Measurements from ENCODE around the gene PHRF1. TPM values are rescaled to one million over a fixed set of nuclear protein-coding genes. Genes with fewer than 3 reads are reported as not detected.

Gene PHRF1
- total RNA-seq, 1 experiment from 2014 or later = 42.3 TPM

- CTCF ChIA-PET = no interaction called here
- Mint-ChIP-seq H3K36me3 (ENCODE audit: insufficient read depth, unreplicated experiment) (peaks cover 66% of the 10 kb centered on the region), H3K9me3 (ENCODE audit: low read depth, unreplicated experiment) (no peaks in the 10 kb centered on the region), H3K4me1 (ENCODE audit: low read depth, unreplicated experiment) (no peaks in the 10 kb centered on the region), H3K27ac (ENCODE audit: unreplicated experiment) (no peak overlapping the region), H3K27me3 (ENCODE audit: unreplicated experiment) (no peaks in the 10 kb centered on the region), H3K4me3 (ENCODE audit: low read depth, unreplicated experiment) (no peak overlapping the region)
- intact Hi-C loops (cut with micrococcal nuclease; ENCODE audit: unreplicated experiment) = no loop called here
- no TSS peak for BruUV-seq (replicated peaks)
- TF ChIP-seq CTCF (IDR thresholded peaks at IDR 0.05; ENCODE audit: unreplicated experiment) = no peak
- no peak for DNase-seq
Observed at GRCh38 chr11:595400-595799, 19.1 kb downstream of the PHRF1 start.

GRCh38 chr11:596374-596773 lies 20.1 kb downstream of the PHRF1 start:
- CTCF ChIA-PET = no interaction called here
- no peak for TF ChIP-seq CTCF (IDR thresholded peaks at IDR 0.05; ENCODE audit: unreplicated experiment)
- no peak overlapping the region for H3K4me3 Mint-ChIP-seq (ENCODE audit: low read depth, unreplicated experiment)
- intact Hi-C loops (cut with micrococcal nuclease; ENCODE audit: unreplicated experiment) = no loop called here
- H3K27me3 Mint-ChIP-seq (ENCODE audit: unreplicated experiment) = no peaks in the 10 kb centered on the region
- DNase-seq = no peak
- no TSS peak for BruUV-seq (replicated peaks)
- H3K9me3 Mint-ChIP-seq (ENCODE audit: low read depth, unreplicated experiment) = no peaks in the 10 kb centered on the region
- H3K27ac Mint-ChIP-seq (ENCODE audit: unreplicated experiment) = no peak overlapping the region
- H3K36me3 Mint-ChIP-seq (ENCODE audit: insufficient read depth, unreplicated experiment) = peaks cover 68% of the 10 kb centered on the region
- H3K4me1 Mint-ChIP-seq (ENCODE audit: low read depth, unreplicated experiment) = no peaks in the 10 kb centered on the region

GRCh38 chr11:597166-597725 lies 21.0 kb downstream of the PHRF1 start:
- peak; percentile 29 for DNase-seq
- H3K4me1 Mint-ChIP-seq (ENCODE audit: low read depth, unreplicated experiment) = no peaks in the 10 kb centered on the region
- H3K9me3 Mint-ChIP-seq (ENCODE audit: low read depth, unreplicated experiment) = no peaks in the 10 kb centered on the region
- H3K27ac Mint-ChIP-seq (ENCODE audit: unreplicated experiment) = no peak overlapping the region
- BruUV-seq (replicated peaks) = no TSS peak
- peaks cover 74% of the 10 kb centered on the region for H3K36me3 Mint-ChIP-seq (ENCODE audit: insufficient read depth, unreplicated experiment)
- CTCF ChIA-PET = no interaction called here
- no peak overlapping the region for H3K4me3 Mint-ChIP-seq (ENCODE audit: low read depth, unreplicated experiment)
- intact Hi-C loops (cut with micrococcal nuclease; ENCODE audit: unreplicated experiment) = no loop called here
- no peak for TF ChIP-seq CTCF (IDR thresholded peaks at IDR 0.05; ENCODE audit: unreplicated experiment)
- H3K27me3 Mint-ChIP-seq (ENCODE audit: unreplicated experiment) = no peaks in the 10 kb centered on the region

GRCh38 chr11:598005-598680 lies 21.9 kb downstream of the PHRF1 start:
- TF ChIP-seq CTCF (IDR thresholded peaks at IDR 0.05; ENCODE audit: unreplicated experiment) = no peak
- DNase-seq = no peak
- H3K9me3 Mint-ChIP-seq (ENCODE audit: low read depth, unreplicated experiment) = no peaks in the 10 kb centered on the region
- no TSS peak for BruUV-seq (replicated peaks)
- H3K27ac Mint-ChIP-seq (ENCODE audit: unreplicated experiment) = no peak overlapping the region
- no peak overlapping the region for H3K4me3 Mint-ChIP-seq (ENCODE audit: low read depth, unreplicated experiment)
- no peaks in the 10 kb centered on the region for H3K4me1 Mint-ChIP-seq (ENCODE audit: low read depth, unreplicated experiment)
- CTCF ChIA-PET = no interaction called here
- intact Hi-C loops (cut with micrococcal nuclease; ENCODE audit: unreplicated experiment) = no loop called here
- peaks cover 73% of the 10 kb centered on the region for H3K36me3 Mint-ChIP-seq (ENCODE audit: insufficient read depth, unreplicated experiment)
- no peaks in the 10 kb centered on the region for H3K27me3 Mint-ChIP-seq (ENCODE audit: unreplicated experiment)

Measured in Calu3 (cell line).